ENCODE measurements around the gene ZMIZ2. TPM values are rescaled to one million over a fixed set of nuclear protein-coding genes. Genes with fewer than 3 reads are reported as not detected.

ZMIZ2 gene
- total RNA-seq, 2 donors from 2014 or later, result 61.8 to 112 TPM

DNA sequence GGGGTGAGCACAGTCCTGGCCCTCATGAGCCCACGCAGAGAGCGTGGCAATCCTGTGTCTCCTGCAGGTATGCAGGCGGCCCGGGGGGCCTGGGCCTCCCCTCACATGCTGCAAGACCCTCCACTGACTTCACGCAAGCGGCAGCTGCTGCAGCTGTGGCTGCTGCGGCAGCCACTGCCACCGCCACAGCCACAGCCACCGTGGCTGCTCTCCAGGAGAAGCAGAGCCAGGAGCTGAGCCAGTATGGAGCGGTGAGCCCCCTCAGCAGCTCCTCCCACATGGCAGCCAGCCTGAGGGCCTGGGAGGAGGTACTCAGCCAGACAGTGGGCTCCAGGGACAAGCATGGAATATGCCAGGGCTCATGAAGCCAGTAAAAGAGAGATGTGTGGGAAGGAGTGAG, 8.7 kb downstream of the ZMIZ2 start:
- intact Hi-C loops (cut with DNase I), result no loop called here
- no peaks in the 10 kb centered on the region for H3K27me3 ChIP-seq
- H3K9ac ChIP-seq (ENCODE audit: low read depth in 2 of 2, low read length in 2 of 2), result no peak overlapping the region
- H3K4me3 ChIP-seq, result no peak overlapping the region
- DNase-seq, result no peak
- H3K9me3 ChIP-seq, result no peaks in the 10 kb centered on the region
- peaks cover 12% of the 10 kb centered on the region for H3K36me3 ChIP-seq
- peaks cover 4% of the 10 kb centered on the region for H3K4me1 ChIP-seq
- no peak for TF ChIP-seq CTCF (IDR thresholded peaks at IDR 0.05)
- H3K27ac ChIP-seq, result no peak overlapping the region

- Histone ChIP-seq H3K4me1 (peaks cover 5% of the 10 kb centered on the region), H3K27ac (no peak overlapping the region), H3K4me3 (no peak overlapping the region), H3K36me3 (peaks cover 12% of the 10 kb centered on the region), H3K27me3 (no peaks in the 10 kb centered on the region), H3K9ac (ENCODE audit: low read depth in 2 of 2, low read length in 2 of 2) (no peak overlapping the region), H3K9me3 (no peaks in the 10 kb centered on the region)
- no peak for TF ChIP-seq CTCF (IDR thresholded peaks at IDR 0.05)
- no peak for DNase-seq
- intact Hi-C loops (cut with DNase I), result no loop called here
These were observed 9.1 kb downstream of the ZMIZ2 start for GRCh38 chr7:44757739-44758138.

DNA sequence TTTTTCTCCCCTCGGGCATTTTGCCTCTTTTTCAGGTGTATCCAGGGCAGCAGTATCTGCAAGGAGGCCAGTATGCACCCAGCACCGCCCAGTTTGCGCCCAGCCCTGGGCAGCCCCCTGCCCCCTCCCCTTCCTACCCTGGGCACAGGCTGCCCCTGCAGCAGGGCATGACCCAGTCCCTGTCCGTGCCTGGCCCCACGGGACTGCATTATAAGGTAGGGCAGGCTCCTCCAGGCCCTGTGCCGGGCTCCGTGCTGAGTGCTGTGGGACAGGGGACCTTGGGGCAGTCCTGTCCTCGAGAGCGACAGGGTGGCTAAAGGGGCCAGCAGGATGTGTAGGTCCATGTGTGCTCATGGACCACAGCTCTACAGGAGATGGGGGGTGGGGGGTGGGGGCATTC, 10.6 kb downstream of the ZMIZ2 start:
- intact Hi-C loops (cut with DNase I), result no loop called here
- Histone ChIP-seq H3K36me3 (peaks cover 26% of the 10 kb centered on the region), H3K27me3 (no peaks in the 10 kb centered on the region), H3K9me3 (no peaks in the 10 kb centered on the region), H3K27ac (no peak overlapping the region), H3K4me3 (no peak overlapping the region), H3K9ac (ENCODE audit: low read depth in 2 of 2, low read length in 2 of 2) (no peak overlapping the region), H3K4me1 (peaks cover 5% of the 10 kb centered on the region)
- TF ChIP-seq CTCF (IDR thresholded peaks at IDR 0.05), result no peak
- DNase-seq, result no peak

DNA sequence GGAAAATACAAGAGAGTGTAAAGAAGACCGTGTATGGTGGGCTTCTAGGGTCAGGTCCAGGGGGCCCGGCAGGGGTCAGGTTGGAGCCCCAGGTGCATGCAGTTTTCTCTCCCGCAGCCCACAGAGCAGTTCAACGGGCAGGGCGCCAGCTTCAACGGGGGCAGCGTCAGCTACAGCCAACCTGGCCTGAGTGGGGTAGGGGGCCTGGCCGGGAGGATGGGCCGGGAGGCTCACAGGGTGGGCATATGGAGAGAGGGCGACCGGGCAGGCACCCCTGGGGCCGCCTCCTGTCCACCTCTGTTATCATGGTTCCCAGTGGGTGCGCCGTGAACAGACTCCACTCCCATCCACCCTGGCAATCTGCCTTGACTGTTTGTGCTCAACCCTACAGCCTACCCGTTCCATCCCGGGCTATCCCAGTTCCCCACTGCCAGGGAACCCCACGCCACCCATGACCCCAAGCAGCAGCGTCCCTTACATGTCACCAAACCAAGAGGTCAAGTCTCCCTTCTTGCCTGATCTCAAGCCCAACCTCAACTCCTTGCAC, 11.5 kb downstream of the ZMIZ2 start:
- peaks cover 5% of the 10 kb centered on the region for H3K4me1 ChIP-seq
- peaks cover 35% of the 10 kb centered on the region for H3K36me3 ChIP-seq
- intact Hi-C loops (cut with DNase I), result loop anchor here (10.0 kb wide), 1 partner anchor 165 kb away; no protein-coding TSS in a partner anchor

More for the DNA sequence above, 11.5 kb downstream of the ZMIZ2 start:
- no peaks in the 10 kb centered on the region for H3K27me3 ChIP-seq
- no peak overlapping the region for H3K27ac ChIP-seq
- no peak for TF ChIP-seq CTCF (IDR thresholded peaks at IDR 0.05)
- no peak for DNase-seq
- no peak overlapping the region for H3K4me3 ChIP-seq
- H3K9me3 ChIP-seq, result no peaks in the 10 kb centered on the region
- H3K9ac ChIP-seq (ENCODE audit: low read depth in 2 of 2, low read length in 2 of 2), result no peak overlapping the region
